ENCODE measurements around the gene RLN3.
"Not testable (repeated sequence)": the region's sequence is repeated elsewhere in the genome, so short reads cannot be mapped to it uniquely, and the experiment has no call there.

Gene RLN3

DNA sequence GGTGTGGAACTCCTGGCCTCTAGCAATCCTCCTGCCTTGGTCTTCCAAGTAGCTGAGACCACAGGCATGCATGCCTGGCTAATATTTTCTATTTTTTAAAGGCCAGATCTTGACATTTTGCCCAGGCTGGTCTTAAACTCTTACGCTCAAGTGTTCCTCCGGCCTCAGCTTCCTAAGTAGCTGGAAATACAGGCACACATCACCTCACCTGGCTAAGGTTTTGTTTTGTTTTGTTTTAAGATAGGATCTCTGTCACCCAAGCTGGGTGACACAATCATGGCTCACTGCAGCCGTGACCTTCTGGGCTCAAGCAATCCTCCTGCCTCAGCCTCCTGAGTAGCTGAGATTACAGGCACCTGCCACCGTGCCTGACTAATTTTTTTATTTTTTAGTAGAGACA lies 5.5 kb upstream of the RLN3 start:
- no peak overlapping the region for H3K4me3 ChIP-seq (ENCODE audit: low read length)
- TF ChIP-seq, protein P1, sequence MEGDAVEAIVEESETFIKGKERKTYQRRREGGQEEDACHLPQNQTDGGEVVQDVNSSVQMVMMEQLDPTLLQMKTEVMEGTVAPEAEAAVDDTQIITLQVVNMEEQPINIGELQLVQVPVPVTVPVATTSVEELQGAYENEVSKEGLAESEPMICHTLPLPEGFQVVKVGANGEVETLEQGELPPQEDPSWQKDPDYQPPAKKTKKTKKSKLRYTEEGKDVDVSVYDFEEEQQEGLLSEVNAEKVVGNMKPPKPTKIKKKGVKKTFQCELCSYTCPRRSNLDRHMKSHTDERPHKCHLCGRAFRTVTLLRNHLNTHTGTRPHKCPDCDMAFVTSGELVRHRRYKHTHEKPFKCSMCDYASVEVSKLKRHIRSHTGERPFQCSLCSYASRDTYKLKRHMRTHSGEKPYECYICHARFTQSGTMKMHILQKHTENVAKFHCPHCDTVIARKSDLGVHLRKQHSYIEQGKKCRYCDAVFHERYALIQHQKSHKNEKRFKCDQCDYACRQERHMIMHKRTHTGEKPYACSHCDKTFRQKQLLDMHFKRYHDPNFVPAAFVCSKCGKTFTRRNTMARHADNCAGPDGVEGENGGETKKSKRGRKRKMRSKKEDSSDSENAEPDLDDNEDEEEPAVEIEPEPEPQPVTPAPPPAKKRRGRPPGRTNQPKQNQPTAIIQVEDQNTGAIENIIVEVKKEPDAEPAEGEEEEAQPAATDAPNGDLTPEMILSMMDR (IDR thresholded peaks at IDR 0.05; ENCODE audit: insufficient read depth, low read depth, low read length, missing control alignments): no peak
- no peak for DNase-seq (ENCODE audit: low read depth)

DNA sequence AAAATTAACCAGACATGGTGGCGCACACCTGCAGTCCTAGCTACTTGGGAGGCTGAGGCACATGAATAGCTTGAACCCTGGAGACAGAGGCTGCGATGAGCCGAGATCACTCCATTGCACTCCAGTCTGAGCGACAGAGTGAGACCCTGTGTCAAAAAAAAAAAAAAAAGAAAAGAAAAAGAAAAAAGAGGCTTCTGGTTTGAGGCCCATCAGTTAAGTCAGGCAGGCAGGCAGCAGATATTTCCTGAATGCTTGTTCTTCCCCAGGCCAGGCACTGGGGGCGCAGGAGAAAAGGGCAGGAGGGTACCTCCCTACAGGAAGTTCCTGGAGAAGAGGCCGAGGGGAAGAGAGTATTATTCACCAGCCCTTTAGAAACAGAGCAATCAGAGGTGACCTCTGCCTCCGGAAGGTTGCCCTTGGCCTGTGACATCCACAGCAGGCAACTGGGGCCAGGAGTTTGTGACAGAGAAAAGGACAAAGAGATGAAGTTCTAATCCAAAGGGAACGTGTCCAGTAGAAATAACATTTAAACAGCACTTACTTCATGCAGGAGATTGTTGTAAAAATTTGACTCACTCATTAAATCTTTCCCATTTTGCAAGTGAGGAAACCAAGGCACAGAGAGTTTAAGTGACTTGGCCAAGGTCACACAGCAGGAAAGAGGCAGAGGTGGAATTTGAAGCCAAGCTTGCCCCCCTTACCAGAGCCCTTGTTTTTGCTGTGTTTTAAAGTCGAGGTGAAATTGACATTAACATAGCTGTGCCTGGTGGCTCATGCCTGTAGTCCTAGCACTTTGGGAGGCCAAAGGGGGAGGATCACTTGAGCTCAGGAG lies 4.3 kb upstream of the RLN3 start:
- peak; percentile 54 for DNase-seq (ENCODE audit: low read depth)
- TF ChIP-seq, protein P1 (IDR thresholded peaks at IDR 0.05; ENCODE audit: insufficient read depth, low read depth, low read length, missing control alignments): peak; percentile 38
- no peak overlapping the region for H3K4me3 ChIP-seq (ENCODE audit: low read length)

DNA sequence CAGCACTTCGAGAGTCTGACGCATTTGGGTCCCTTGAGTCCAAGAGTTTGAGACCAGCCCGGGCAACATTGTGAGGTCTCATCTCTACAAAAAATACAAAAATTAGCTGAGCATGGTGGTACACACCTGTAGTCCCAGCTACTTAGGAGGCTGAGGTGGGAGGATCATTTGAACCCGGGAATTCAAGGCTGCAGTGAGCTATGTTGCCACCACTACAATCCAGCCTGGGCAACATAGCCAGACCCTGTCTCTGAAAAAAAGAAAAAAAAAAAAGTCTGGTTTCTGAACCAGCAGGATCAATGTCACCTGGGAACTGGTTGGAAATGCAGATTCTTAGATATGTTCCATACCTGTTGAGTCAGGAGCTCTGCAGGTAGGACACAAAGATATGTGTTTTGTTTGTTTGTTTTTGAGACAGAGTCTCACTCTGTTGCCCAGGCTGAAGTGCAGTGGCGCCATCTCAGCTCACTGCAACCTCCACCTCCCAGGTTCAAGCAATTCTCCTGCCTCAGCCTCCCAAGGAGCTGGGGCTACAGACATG lies 1.2 kb upstream of the RLN3 start:
- not testable (repeated sequence) for H3K4me3 ChIP-seq (ENCODE audit: low read length)

DNA sequence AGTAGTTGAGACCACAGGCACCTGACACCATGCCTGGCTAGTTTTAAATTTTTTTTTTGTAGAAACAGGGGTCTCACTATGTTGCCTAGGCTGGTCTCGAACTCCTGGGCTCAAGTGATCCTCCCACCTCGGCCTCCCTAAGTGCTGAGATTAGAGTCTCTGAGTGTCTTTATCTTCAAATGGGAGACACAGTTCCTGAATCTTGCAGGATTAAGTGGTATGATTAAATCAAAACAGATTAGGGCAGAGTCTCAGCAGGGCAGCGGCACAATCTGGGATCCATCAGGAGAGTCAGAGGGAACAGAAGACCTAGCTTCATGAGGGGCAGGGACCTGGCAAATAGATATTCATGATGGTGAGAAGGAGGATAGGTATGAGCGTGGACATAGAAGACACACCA lies 953 bp downstream of the RLN3 start:
- H3K4me3 ChIP-seq (ENCODE audit: low read length): no peak overlapping the region
- DNase-seq (ENCODE audit: low read depth): no peak
- TF ChIP-seq, protein P1 (IDR thresholded peaks at IDR 0.05; ENCODE audit: insufficient read depth, low read depth, low read length, missing control alignments): no peak

More for the DNA sequence above, 1.2 kb upstream of the RLN3 start:
- not testable (repeated sequence) for DNase-seq (ENCODE audit: low read depth)

DNA sequence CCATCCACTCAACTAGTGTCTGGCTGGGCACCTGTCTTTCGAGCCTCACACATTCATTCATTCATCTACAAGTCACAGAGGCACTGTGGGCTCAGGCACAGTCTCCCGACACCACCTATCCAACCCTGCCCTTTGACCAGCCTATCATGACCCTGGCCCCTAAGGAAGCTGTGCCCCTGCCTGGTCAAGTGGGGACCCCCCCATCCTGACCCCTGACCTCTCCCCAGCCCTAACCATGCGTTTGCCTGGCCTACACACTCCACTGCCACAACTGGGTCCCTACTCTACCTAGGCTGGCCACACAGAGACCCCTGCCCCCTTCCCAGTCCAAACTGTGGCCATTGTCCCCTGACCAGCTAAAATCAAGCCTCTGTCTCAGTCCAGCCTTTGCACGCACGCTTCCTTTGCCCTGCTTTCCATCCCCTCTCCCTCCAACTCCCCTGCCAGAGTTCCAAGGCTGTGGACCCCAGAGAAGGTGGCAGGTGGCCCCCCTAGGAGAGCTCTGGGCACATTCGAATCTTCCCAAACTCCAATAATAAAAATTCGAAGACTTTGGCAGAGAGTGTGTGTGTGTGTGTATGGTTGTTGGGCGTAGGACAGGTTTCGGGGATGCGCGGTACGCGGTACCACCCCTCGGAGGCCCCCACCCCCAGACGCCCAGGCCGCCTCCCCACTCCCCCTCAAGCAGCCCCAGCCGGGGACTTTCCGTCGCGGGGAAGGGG lies 3.2 kb downstream of the RLN3 start:
- H3K4me3 ChIP-seq (ENCODE audit: low read length): peak overlapping the region; percentile 51
- DNase-seq (ENCODE audit: low read depth): no peak
- TF ChIP-seq, protein P1 (IDR thresholded peaks at IDR 0.05; ENCODE audit: insufficient read depth, low read depth, low read length, missing control alignments): no peak

DNA sequence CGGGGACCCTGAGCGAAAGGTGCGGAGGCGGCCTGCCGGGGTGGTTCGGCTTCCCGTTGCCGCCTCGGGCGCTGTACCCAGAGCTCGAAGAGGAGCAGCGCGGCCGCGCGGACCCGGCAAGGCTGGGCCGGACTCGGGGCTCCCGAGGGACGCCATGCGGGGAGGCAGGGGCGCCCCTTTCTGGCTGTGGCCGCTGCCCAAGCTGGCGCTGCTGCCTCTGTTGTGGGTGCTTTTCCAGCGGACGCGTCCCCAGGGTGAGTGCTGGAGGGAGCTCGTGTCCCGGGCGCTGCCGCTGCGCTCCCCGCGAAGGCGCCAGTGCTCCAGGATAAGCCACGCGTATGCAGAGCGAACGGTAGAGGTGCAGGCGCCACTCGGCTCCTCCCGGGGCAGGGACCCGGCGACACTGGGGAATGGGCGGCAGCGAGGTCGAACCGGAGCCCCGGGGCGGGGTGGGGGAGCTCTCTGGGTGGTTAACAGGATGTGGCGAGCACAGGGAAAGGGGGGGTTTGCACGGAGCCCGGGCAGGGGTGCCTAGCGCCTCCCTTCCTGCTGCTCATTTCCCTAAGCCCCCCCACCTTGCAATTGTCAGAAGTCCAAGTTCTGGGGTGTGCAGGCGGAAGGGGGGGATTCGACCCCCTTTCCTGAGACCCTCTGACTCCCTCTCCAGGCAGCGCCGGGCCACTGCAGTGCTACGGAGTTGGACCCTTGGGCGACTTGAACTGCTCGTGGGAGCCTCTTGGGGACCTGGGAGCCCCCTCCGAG lies 4.0 kb downstream of the RLN3 start, which contains the start of gene IL27RA:
Gene IL27RA (plus strand): TSS at position 44 of the 762 bp plus-strand sequence. CDS start 111 bp downstream, at position 155.
- peak within 1 kb of the TSS; percentile 51 for H3K4me3 ChIP-seq (ENCODE audit: low read length)
- DNase-seq (ENCODE audit: low read depth): peak; percentile 51
- TF ChIP-seq, protein P1 (IDR thresholded peaks at IDR 0.05; ENCODE audit: insufficient read depth, low read depth, low read length, missing control alignments): peak; percentile 56

Measured in epithelial cell of esophagus (primary cell).